Type B pancreatic cell (in vitro differentiated cells): ENCODE data around the gene INPP4A. TPM values are rescaled to one million over a fixed set of nuclear protein-coding genes. Genes with fewer than 3 reads are reported as not detected.

ENCODE experiments used
- DNase-seq: peaks from one replicate; pipeline ENCODE4 v3.0.0; 2021; ENCODE audit warnings: mixed read lengths; ENCODE audit not compliant: unreplicated experiment; ENCODE audit errors: extremely low spot score
- H3K27ac Mint-ChIP-seq: 2 replicates; pipeline ENCODE4 v1.8.0; 2021; ENCODE audit warnings: mild to moderate bottlenecking, mixed read lengths
- H3K27me3 Mint-ChIP-seq: 2 replicates; pipeline ENCODE4 v1.8.0; 2021; ENCODE audit warnings: mixed read lengths
- H3K36me3 Mint-ChIP-seq: 2 replicates; pipeline ENCODE4 v1.8.0; 2021; ENCODE audit warnings: mixed read lengths
- H3K4me1 Mint-ChIP-seq: one replicate; pipeline ENCODE4 v1.8.0; 2021; ENCODE audit warnings: mixed read lengths; ENCODE audit not compliant: unreplicated experiment
- H3K4me3 Mint-ChIP-seq: 2 replicates; pipeline ENCODE4 v1.8.0; 2021; ENCODE audit warnings: mild to moderate bottlenecking, mixed read lengths
- H3K9me3 Mint-ChIP-seq: 2 replicates; pipeline ENCODE4 v1.8.0; 2021; ENCODE audit warnings: mixed read lengths
- total RNA-seq: library from RNA; stranded (reverse); gene quantifications from 2 replicates; pipeline ENCODE4 v1.2.1, GENCODE V29; 2021; ENCODE audit warnings: low replicate concordance
- TF ChIP-seq, protein P1 (sequence below): fragments of 200-600 bp; sonication (generic); conservative IDR thresholded peaks from 2 replicates; pipeline ENCODE4 v1.5.0; 2021; ENCODE audit warnings: antibody characterized with exemption, mild to moderate bottlenecking

The INPP4A gene
- total RNA-seq, 1 donor from 2014 or later = 37.6 TPM

DNA sequence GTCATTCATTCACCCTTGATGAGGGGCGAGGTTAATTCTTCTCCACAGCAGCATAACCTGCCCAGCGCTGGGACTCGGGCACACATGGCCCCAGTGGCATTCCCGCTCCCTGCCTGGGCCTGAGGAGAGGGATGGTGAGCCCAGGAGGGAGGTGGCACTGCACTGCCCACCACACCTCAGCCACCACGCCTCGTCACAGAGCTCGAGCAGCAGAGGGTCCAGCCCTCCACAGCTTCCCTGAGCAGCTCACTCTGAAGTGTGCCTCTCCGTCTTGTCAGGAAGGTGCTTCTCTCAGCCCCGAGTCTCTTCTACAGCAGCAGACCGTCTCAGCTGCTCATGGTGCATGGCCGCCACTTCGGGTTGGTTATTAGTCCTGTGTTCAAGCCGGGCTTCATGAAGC is 128.8 kb downstream of the INPP4A start:
- no peak for DNase-seq
- no peaks in the 10 kb centered on the region for H3K4me1 Mint-ChIP-seq
- H3K27ac Mint-ChIP-seq = no peak overlapping the region
- no peak overlapping the region for H3K4me3 Mint-ChIP-seq
- no peaks in the 10 kb centered on the region for H3K9me3 Mint-ChIP-seq
- H3K27me3 Mint-ChIP-seq = no peaks in the 10 kb centered on the region
- TF ChIP-seq, protein P1, sequence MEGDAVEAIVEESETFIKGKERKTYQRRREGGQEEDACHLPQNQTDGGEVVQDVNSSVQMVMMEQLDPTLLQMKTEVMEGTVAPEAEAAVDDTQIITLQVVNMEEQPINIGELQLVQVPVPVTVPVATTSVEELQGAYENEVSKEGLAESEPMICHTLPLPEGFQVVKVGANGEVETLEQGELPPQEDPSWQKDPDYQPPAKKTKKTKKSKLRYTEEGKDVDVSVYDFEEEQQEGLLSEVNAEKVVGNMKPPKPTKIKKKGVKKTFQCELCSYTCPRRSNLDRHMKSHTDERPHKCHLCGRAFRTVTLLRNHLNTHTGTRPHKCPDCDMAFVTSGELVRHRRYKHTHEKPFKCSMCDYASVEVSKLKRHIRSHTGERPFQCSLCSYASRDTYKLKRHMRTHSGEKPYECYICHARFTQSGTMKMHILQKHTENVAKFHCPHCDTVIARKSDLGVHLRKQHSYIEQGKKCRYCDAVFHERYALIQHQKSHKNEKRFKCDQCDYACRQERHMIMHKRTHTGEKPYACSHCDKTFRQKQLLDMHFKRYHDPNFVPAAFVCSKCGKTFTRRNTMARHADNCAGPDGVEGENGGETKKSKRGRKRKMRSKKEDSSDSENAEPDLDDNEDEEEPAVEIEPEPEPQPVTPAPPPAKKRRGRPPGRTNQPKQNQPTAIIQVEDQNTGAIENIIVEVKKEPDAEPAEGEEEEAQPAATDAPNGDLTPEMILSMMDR = no peak
- H3K36me3 Mint-ChIP-seq = no peaks in the 10 kb centered on the region

DNA sequence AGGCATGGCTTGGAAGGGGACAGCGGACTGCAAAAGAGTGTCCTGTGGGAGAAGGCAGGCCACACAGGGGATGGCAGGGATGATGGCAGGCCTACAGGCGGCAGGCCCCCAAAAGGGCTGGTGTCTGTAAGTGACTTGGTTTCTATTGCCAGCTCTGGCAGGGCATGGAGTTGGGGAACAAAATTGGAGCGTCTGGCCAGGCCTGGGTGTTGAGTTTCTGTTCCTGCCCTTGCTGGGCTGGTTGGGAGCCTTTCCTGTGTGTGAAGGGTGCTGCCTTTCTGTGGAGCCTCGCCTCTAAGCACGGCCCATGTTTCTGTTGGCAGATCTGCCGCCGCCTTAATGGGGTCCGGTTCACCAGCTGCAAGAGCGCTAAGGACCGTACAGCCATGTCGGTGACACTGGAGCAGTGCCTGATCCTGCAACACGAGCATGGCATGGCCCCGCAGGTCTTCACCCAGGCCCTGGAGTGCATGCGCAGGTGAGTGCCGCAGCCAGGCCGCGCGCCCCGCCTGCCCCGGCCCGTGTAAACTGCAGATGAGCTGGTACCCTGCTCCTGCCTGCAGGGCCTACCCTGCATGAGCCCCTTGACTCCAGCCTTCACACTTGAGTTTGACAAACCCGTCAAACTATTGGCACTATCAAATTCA is 132.1 kb downstream of the INPP4A start:
- TF ChIP-seq, protein P1 = no peak

DNA sequence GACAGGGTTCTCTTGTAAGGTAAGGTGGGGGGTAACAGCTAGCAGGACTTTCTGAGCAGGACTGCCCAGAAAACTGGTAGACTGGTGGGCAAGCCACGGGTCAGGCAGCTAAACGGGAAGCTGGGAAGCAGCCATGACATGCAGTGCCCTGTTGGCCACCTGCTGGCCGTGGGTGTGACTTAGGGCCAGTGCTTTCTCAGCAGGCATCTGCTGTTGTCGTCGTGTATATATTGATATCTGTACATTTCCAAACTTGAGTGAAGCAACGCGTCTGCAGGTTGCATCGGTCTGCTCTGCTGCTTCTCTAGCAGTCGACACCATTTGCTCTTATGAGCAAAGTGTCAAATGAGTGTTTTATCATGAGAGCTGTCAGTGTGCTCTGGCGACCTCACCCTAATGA is 132.7 kb downstream of the INPP4A start:
- H3K4me3 Mint-ChIP-seq = no peak overlapping the region
- no peaks in the 10 kb centered on the region for H3K9me3 Mint-ChIP-seq
- DNase-seq = no peak
- no peak overlapping the region for H3K27ac Mint-ChIP-seq
- H3K27me3 Mint-ChIP-seq = no peaks in the 10 kb centered on the region
- TF ChIP-seq, protein P1 = peak; percentile 40
- H3K4me1 Mint-ChIP-seq = no peaks in the 10 kb centered on the region
- H3K36me3 Mint-ChIP-seq = peaks cover 5% of the 10 kb centered on the region

More for the DNA sequence above, 132.1 kb downstream of the INPP4A start:
- no peak overlapping the region for H3K4me3 Mint-ChIP-seq
- H3K36me3 Mint-ChIP-seq = no peaks in the 10 kb centered on the region
- H3K9me3 Mint-ChIP-seq = no peaks in the 10 kb centered on the region
- no peaks in the 10 kb centered on the region for H3K27me3 Mint-ChIP-seq
- no peaks in the 10 kb centered on the region for H3K4me1 Mint-ChIP-seq
- no peak for DNase-seq
- no peak overlapping the region for H3K27ac Mint-ChIP-seq

DNA sequence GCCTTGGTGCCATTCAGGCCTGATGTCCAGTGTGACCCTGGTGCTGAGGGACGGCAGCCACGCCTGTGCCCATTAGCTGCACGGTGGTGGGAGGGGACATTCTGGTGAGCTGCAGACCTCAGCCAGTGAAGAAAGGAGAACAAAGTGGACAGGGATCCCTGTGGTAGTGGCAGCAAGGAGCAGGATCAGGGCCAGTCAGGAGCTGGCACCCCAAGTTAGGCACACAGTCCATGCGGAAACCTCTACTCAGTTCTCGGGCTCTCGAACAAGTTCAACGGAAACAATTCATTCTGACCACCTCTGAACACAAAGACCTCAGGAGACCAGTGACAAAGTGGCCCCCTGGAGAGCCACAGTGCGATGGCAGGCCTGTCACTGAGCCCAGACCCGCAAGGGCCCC is 133.6 kb downstream of the INPP4A start:
- TF ChIP-seq, protein P1 = no peak
- Mint-ChIP-seq H3K9me3 (no peaks in the 10 kb centered on the region), H3K4me3 (no peak overlapping the region), H3K27me3 (no peaks in the 10 kb centered on the region), H3K27ac (peak overlapping the region; percentile 18), H3K4me1 (no peaks in the 10 kb centered on the region), H3K36me3 (peaks cover 5% of the 10 kb centered on the region)
- DNase-seq = no peak

DNA sequence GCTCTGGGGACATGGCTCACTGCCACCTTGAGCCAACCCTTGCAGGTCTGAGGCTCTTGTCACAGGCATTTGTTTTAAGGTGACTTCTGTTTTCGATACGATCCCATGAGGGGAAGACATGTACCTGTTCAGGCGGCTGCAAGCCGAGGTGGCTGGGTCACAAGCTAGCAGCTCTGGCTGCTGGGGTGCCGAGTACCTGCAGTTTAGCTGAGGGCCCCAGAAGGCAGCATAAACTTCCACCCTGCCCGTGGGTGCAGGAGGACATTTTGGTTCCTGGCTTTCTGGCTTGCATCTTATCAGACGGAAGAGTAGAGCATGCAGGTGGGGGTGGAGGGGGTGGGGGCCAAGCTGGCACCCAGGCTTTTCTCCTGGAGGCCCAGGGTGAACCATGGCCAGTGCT is 135.3 kb downstream of the INPP4A start:
- Mint-ChIP-seq H3K9me3 (no peaks in the 10 kb centered on the region), H3K4me1 (peaks cover 8% of the 10 kb centered on the region), H3K36me3 (peaks cover 5% of the 10 kb centered on the region), H3K27me3 (no peaks in the 10 kb centered on the region), H3K4me3 (no peak overlapping the region), H3K27ac (no peak overlapping the region)
- DNase-seq = no peak
- TF ChIP-seq, protein P1 = no peak
